ENCODE data around the gene STEAP1B.
A peak's percentile ranks its signal among the peaks of the same experiment; 100 is the strongest.

Gene STEAP1B

DNA sequence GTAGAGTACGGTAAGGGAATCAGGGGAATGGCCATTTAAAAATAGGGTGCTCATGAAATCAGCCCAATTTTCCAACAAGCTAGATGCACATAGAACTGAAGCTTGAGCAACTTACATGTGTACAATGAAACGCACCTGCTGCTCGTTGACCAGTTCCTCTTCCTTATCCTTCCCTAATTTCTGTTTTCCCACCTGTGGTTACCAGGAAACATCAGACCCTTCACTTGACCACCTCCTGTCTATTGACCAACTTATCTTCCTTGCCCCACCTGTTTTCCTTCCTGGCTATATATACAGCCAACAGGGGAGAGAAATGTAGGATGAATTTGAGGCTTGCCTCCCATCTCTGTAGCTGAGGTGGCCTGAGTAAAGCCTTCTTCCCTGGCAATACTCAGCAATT lies 105.2 kb downstream of the STEAP1B start:
- in situ Hi-C loops (cut with HindIII; ENCODE audit: low sequenced_read_pairs), result no loop called here
- H3K4me3 ChIP-seq (ENCODE audit: low read depth, low read length), result no peak overlapping the region
- no peak for DNase-seq (ENCODE audit: low read depth)
- no peak for TF ChIP-seq CTCF (IDR thresholded peaks at IDR 0.05; ENCODE audit: low read depth, low read length, missing control alignments)

- no peak overlapping the region for H3K4me3 ChIP-seq (ENCODE audit: low read depth, low read length)
- TF ChIP-seq CTCF (IDR thresholded peaks at IDR 0.05; ENCODE audit: low read depth, low read length, missing control alignments), result no peak
- in situ Hi-C loops (cut with HindIII; ENCODE audit: low sequenced_read_pairs), result no loop called here
- DNase-seq (ENCODE audit: low read depth), result no peak
These were observed 105.9 kb downstream of the STEAP1B start for GRCh38 chr7:22393913-22394729.

- no peak for TF ChIP-seq CTCF (IDR thresholded peaks at IDR 0.05; ENCODE audit: low read depth, low read length, missing control alignments)
- in situ Hi-C loops (cut with HindIII; ENCODE audit: low sequenced_read_pairs), result no loop called here
- DNase-seq (ENCODE audit: low read depth), result no peak
These were observed 109.5 kb downstream of the STEAP1B start for GRCh38 chr7:22390516-22390915.

DNA sequence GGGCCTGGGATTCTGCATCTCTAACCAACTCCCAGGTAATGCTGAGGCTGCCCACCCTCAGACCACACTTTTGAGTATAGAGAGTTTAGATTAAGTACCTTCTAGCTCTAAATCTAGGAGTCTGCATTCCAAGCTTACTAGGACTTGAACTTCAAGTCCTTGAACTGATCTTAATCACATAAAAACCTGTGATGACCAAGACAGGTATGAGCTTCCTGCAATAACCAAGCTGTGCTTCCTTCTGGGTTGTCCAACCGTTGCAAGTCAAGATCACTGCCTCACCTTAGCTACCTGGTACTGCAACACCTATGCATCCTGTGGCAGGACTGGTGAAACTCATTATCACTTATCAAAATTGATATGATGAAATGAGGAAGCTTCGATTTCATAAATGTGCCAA lies 110.1 kb downstream of the STEAP1B start:
- DNase-seq (ENCODE audit: low read depth), result no peak
- in situ Hi-C loops (cut with HindIII; ENCODE audit: low sequenced_read_pairs), result no loop called here
- TF ChIP-seq CTCF (IDR thresholded peaks at IDR 0.05; ENCODE audit: low read depth, low read length, missing control alignments), result no peak

More at GRCh38 chr7:22390516-22390915, 109.5 kb downstream of the STEAP1B start:
- no peak overlapping the region for H3K4me3 ChIP-seq (ENCODE audit: low read depth, low read length)

GRCh38 chr7:22387583-22387982 lies 112.4 kb downstream of the STEAP1B start:
- no peak overlapping the region for H3K4me3 ChIP-seq (ENCODE audit: low read depth, low read length)
- no peak for TF ChIP-seq CTCF (IDR thresholded peaks at IDR 0.05; ENCODE audit: low read depth, low read length, missing control alignments)
- in situ Hi-C loops (cut with HindIII; ENCODE audit: low sequenced_read_pairs), result no loop called here
- DNase-seq (ENCODE audit: low read depth), result peak; percentile 83

More for the DNA sequence above, 110.1 kb downstream of the STEAP1B start:
- no peak overlapping the region for H3K4me3 ChIP-seq (ENCODE audit: low read depth, low read length)

DNA sequence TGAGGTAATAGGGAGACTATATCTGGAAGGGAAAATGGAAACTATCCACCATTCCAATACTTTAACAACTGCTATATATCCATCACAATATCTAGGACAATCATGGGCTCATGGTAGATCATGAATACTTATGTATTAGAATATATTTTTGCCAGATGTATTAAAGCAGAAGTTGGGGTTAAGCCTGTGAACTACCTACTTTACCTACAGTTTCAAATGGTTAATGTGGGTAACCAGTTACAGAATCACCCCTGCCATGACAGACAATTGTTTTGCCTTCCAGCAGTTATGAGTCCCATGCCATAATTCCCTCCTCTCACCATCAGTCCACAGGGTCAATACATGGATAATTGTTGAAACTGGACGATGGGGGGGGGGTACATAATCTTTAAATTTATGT lies 113.1 kb downstream of the STEAP1B start:
- no peak overlapping the region for H3K4me3 ChIP-seq (ENCODE audit: low read depth, low read length)
- no peak for DNase-seq (ENCODE audit: low read depth)
- in situ Hi-C loops (cut with HindIII; ENCODE audit: low sequenced_read_pairs), result no loop called here
- no peak for TF ChIP-seq CTCF (IDR thresholded peaks at IDR 0.05; ENCODE audit: low read depth, low read length, missing control alignments)
